Measurements from ENCODE around the gene DNAJC4. TPM values are rescaled to one million over a fixed set of nuclear protein-coding genes. Genes with fewer than 3 reads are reported as not detected.
A peak's percentile ranks its signal among the peaks of the same experiment; 100 is the strongest.

Gene DNAJC4
- total RNA-seq, 1 donor from 2014 or later, result 27.2 TPM

GRCh38 chr11:64237484-64237951, 7.2 kb downstream of the DNAJC4 start:
- no peak for TF ChIP-seq CTCF (conservative IDR thresholded peaks at IDR 0.05)
- no peak for DNase-seq (ENCODE audit: low read depth, low spot score)
- H3K9me3 Mint-ChIP-seq, result no peaks in the 10 kb centered on the region
- peaks cover 20% of the 10 kb centered on the region for H3K4me1 Mint-ChIP-seq
- H3K27ac Mint-ChIP-seq (ENCODE audit: unreplicated experiment), result no peak overlapping the region
- H3K4me3 Mint-ChIP-seq, result peak overlapping the region; percentile 86
- H3K27me3 Mint-ChIP-seq (ENCODE audit: low read depth), result peaks cover 2% of the 10 kb centered on the region
- peaks cover 3% of the 10 kb centered on the region for H3K36me3 Mint-ChIP-seq (ENCODE audit: low read depth)

GRCh38 chr11:64238076-64238475, 7.7 kb downstream of the DNAJC4 start:
- TF ChIP-seq CTCF (conservative IDR thresholded peaks at IDR 0.05), result no peak
- peak overlapping the region; percentile 86 for H3K4me3 Mint-ChIP-seq
- H3K27ac Mint-ChIP-seq (ENCODE audit: unreplicated experiment), result no peak overlapping the region
- no peaks in the 10 kb centered on the region for H3K9me3 Mint-ChIP-seq
- H3K36me3 Mint-ChIP-seq (ENCODE audit: low read depth), result peaks cover 3% of the 10 kb centered on the region
- peaks cover 20% of the 10 kb centered on the region for H3K4me1 Mint-ChIP-seq
- H3K27me3 Mint-ChIP-seq (ENCODE audit: low read depth), result peaks cover 2% of the 10 kb centered on the region
- no peak for DNase-seq (ENCODE audit: low read depth, low spot score)

GRCh38 chr11:64238999-64239398, 8.7 kb downstream of the DNAJC4 start:
- H3K4me1 Mint-ChIP-seq, result peaks cover 26% of the 10 kb centered on the region
- no peak overlapping the region for H3K27ac Mint-ChIP-seq (ENCODE audit: unreplicated experiment)
- H3K36me3 Mint-ChIP-seq (ENCODE audit: low read depth), result peaks cover 3% of the 10 kb centered on the region
- H3K9me3 Mint-ChIP-seq, result no peaks in the 10 kb centered on the region
- peak overlapping the region; percentile 86 for H3K4me3 Mint-ChIP-seq
- TF ChIP-seq CTCF (conservative IDR thresholded peaks at IDR 0.05), result no peak
- H3K27me3 Mint-ChIP-seq (ENCODE audit: low read depth), result peaks cover 2% of the 10 kb centered on the region
- no peak for DNase-seq (ENCODE audit: low read depth, low spot score)

- Mint-ChIP-seq H3K27ac (ENCODE audit: unreplicated experiment) (peak overlapping the region; percentile 81), H3K9me3 (no peaks in the 10 kb centered on the region), H3K4me1 (peaks cover 26% of the 10 kb centered on the region), H3K36me3 (ENCODE audit: low read depth) (peaks cover 3% of the 10 kb centered on the region), H3K27me3 (ENCODE audit: low read depth) (peaks cover 2% of the 10 kb centered on the region), H3K4me3 (peak overlapping the region; percentile 95)
- DNase-seq (ENCODE audit: low read depth, low spot score), result no peak
- no peak for TF ChIP-seq CTCF (conservative IDR thresholded peaks at IDR 0.05)
Observed at GRCh38 chr11:64239662-64240434, 9.5 kb downstream of the DNAJC4 start.

- peak within 1 kb of the TSS; percentile 95 for H3K4me3 Mint-ChIP-seq
- no peak for TF ChIP-seq CTCF (conservative IDR thresholded peaks at IDR 0.05)
- peaks cover 2% of the 10 kb centered on the region for H3K27me3 Mint-ChIP-seq (ENCODE audit: low read depth)
Observed at GRCh38 chr11:64240435-64241240, 10.3 kb downstream of the DNAJC4 start, which contains the start of gene FKBP2. Gene FKBP2 (plus strand): TSS chr11:64241095. CDS start chr11:64242388, 1,293 bp downstream.

More at GRCh38 chr11:64240435-64241240, 10.3 kb downstream of the DNAJC4 start, which contains the start of gene FKBP2:
- Mint-ChIP-seq H3K4me1 (peaks cover 21% of the 10 kb centered on the region), H3K9me3 (no peaks in the 10 kb centered on the region), H3K27ac (ENCODE audit: unreplicated experiment) (peak within 1 kb of the TSS; percentile 96), H3K36me3 (ENCODE audit: low read depth) (peaks cover 3% of the 10 kb centered on the region)
- peak; percentile 93 for DNase-seq (ENCODE audit: low read depth, low spot score)

Data from neural crest cell (in vitro differentiated cells).